Panc1 (cell line): ENCODE measurements around the gene DDX18.
"Not testable (repeated sequence)": the region's sequence is repeated elsewhere in the genome, so short reads cannot be mapped to it uniquely, and the experiment has no call there.

Source experiments
- CTCF ChIP-seq: fragments of 450-650 bp; IDR thresholded peaks from 2 replicates; pipeline ENCODE4 v1.5.1; 2017; ENCODE audit warnings: mild to moderate bottlenecking
- POLR2AphosphoS5 ChIP-seq: IDR thresholded peaks from 2 replicates; pipeline ENCODE4 v1.6.1; 2012; ENCODE audit warnings: mild to moderate bottlenecking, low read depth, low read length, moderate library complexity
- REST ChIP-seq, 2 experiments: IDR thresholded peaks; 2 replicates each; pipeline ENCODE4 v1.6.1; 2011 to 2012; ENCODE audit warnings: low read depth in 2 of 2, control low read depth in 1 of 2, low read length in 1 of 2, mild to moderate bottlenecking in 1 of 2, moderate library complexity in 1 of 2; ENCODE audit not compliant: insufficient read depth in 1 of 2
- SIN3A ChIP-seq: IDR thresholded peaks from 2 replicates; pipeline ENCODE4 v1.6.1; 2012; ENCODE audit warnings: low read depth, mild to moderate bottlenecking, low read length, moderate library complexity, borderline replicate concordance; ENCODE audit not compliant: insufficient read depth

GRCh38 chr2:117827464-117827863 lies 13.0 kb downstream of the DDX18 start:
- TF ChIP-seq CTCF; POLR2AphosphoS5; REST (IDR thresholded peaks at IDR 0.05; ENCODE audit: insufficient read depth in 1 of 2, low read depth in 2 of 2, low read length in 1 of 2); SIN3A: not testable (repeated sequence)
